Measurements from ENCODE around the gene SFN.
"Not testable (repeated sequence)": the region's sequence is repeated elsewhere in the genome, so short reads cannot be mapped to it uniquely, and the experiment has no call there.

The SFN gene

GRCh38 chr1:26874896-26875295 lies 11.9 kb downstream of the SFN start:
- Histone ChIP-seq H3F3A (ENCODE audit: control insufficient read depth, insufficient read depth) (peaks cover 7% of the 10 kb centered on the region; the same call in 1 of the 2 replicates), H3K9me3 (ENCODE audit: control insufficient read depth, insufficient read depth, low read length) (no peaks in the 10 kb centered on the region), H3K4me2 (ENCODE audit: low read length) (no peak overlapping the region), H3K36me3 (ENCODE audit: control insufficient read depth, low read length) (peaks cover 26% of the 10 kb centered on the region), H3K27ac (ENCODE audit: low read depth, low read length) (no peak overlapping the region), H4K20me1 (ENCODE audit: control insufficient read depth, insufficient read depth, low read depth, low read length) (no peaks in the 10 kb centered on the region), H3K4me3 (ENCODE audit: low read length) (no peak overlapping the region), H3K27me3 (ENCODE audit: control insufficient read depth, low read length) (no peaks in the 10 kb centered on the region), H3K9me2 (replicated peaks; ENCODE audit: control insufficient read depth, low read length) (no peaks in the 10 kb centered on the region), H3K79me2 (ENCODE audit: control insufficient read depth, low read length) (no peaks in the 10 kb centered on the region), H3K4me1 (ENCODE audit: control insufficient read depth, low read length) (peaks cover 5% of the 10 kb centered on the region)
- TF ChIP-seq CTCF (IDR thresholded peaks at IDR 0.05; ENCODE audit: low read depth, low read length, poor library complexity, severe bottlenecking): no peak
- no peak for TF ChIP-seq EZH2phosphoT487 (IDR thresholded peaks at IDR 0.05; ENCODE audit: borderline replicate concordance, low read length)

- no peak overlapping the region for H3K27ac ChIP-seq (ENCODE audit: low read depth, low read length)
Observed at GRCh38 chr1:26877326-26877725, 14.4 kb downstream of the SFN start.

GRCh38 chr1:26879793-26880192 lies 16.8 kb downstream of the SFN start:
- no peaks in the 10 kb centered on the region for H3K27me3 ChIP-seq (ENCODE audit: control insufficient read depth, low read length)
- peaks cover 5% of the 10 kb centered on the region for H3K4me1 ChIP-seq (ENCODE audit: control insufficient read depth, low read length)
- H3K4me3 ChIP-seq (ENCODE audit: low read length): no peak overlapping the region
- H3K9me3 ChIP-seq (ENCODE audit: control insufficient read depth, insufficient read depth, low read length): no peaks in the 10 kb centered on the region
- peaks cover 7% of the 10 kb centered on the region; the same call in 1 of the 2 replicates for H3F3A ChIP-seq (ENCODE audit: control insufficient read depth, insufficient read depth)
- TF ChIP-seq EZH2phosphoT487 (IDR thresholded peaks at IDR 0.05; ENCODE audit: borderline replicate concordance, low read length) (no peak), CTCF (IDR thresholded peaks at IDR 0.05; ENCODE audit: low read depth, low read length, poor library complexity, severe bottlenecking) (no peak)
- H3K27ac ChIP-seq (ENCODE audit: low read depth, low read length): no peak overlapping the region
- H3K79me2 ChIP-seq (ENCODE audit: control insufficient read depth, low read length): no peaks in the 10 kb centered on the region; the same call in 1 of the 2 replicates
- no peak overlapping the region for H3K4me2 ChIP-seq (ENCODE audit: low read length)
- no peaks in the 10 kb centered on the region for H4K20me1 ChIP-seq (ENCODE audit: control insufficient read depth, insufficient read depth, low read depth, low read length)
- no peaks in the 10 kb centered on the region for H3K9me2 ChIP-seq (replicated peaks; ENCODE audit: control insufficient read depth, low read length)
- peaks cover 70% of the 10 kb centered on the region for H3K36me3 ChIP-seq (ENCODE audit: control insufficient read depth, low read length)

More at GRCh38 chr1:26877326-26877725, 14.4 kb downstream of the SFN start:
- no peak for TF ChIP-seq CTCF (IDR thresholded peaks at IDR 0.05; ENCODE audit: low read depth, low read length, poor library complexity, severe bottlenecking)
- TF ChIP-seq EZH2phosphoT487 (IDR thresholded peaks at IDR 0.05; ENCODE audit: borderline replicate concordance, low read length): no peak
- H4K20me1 ChIP-seq (ENCODE audit: control insufficient read depth, insufficient read depth, low read depth, low read length): no peaks in the 10 kb centered on the region
- H3K79me2 ChIP-seq (ENCODE audit: control insufficient read depth, low read length): no peaks in the 10 kb centered on the region
- no peaks in the 10 kb centered on the region for H3K9me2 ChIP-seq (replicated peaks; ENCODE audit: control insufficient read depth, low read length)
- no peak overlapping the region for H3K4me3 ChIP-seq (ENCODE audit: low read length)
- H3K4me1 ChIP-seq (ENCODE audit: control insufficient read depth, low read length): peaks cover 5% of the 10 kb centered on the region
- no peaks in the 10 kb centered on the region for H3K9me3 ChIP-seq (ENCODE audit: control insufficient read depth, insufficient read depth, low read length)
- H3F3A ChIP-seq (ENCODE audit: control insufficient read depth, insufficient read depth): peaks cover 7% of the 10 kb centered on the region; the same call in 1 of the 2 replicates
- peaks cover 46% of the 10 kb centered on the region for H3K36me3 ChIP-seq (ENCODE audit: control insufficient read depth, low read length)
- H3K27me3 ChIP-seq (ENCODE audit: control insufficient read depth, low read length): no peaks in the 10 kb centered on the region
- H3K4me2 ChIP-seq (ENCODE audit: low read length): no peak overlapping the region

DNA sequence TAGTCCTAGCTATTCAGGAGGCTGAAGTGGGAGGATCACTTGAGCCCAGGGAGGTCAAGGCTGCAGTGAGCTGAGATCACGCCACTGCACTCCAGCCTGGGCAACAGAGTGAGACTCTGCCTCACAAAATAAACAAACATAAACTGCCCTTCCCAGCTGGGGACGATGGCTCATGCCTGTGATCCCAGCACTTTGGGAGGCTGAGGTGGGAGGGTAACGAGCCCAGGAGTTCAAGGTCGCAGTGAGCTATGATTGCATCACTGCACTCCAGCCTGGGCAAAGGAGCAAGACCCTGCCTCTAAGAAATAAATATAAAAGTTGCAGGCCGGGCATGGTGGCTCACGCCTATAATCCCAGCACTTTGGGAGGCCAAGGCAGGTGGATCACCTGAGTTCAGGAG lies 18.7 kb downstream of the SFN start:
- H3K36me3 ChIP-seq (ENCODE audit: control insufficient read depth, low read length): peaks cover 84% of the 10 kb centered on the region
- not testable (repeated sequence) for H3K27ac ChIP-seq (ENCODE audit: low read depth, low read length); H3K9me2 ChIP-seq (replicated peaks; ENCODE audit: control insufficient read depth, low read length)

More for the DNA sequence above, 18.7 kb downstream of the SFN start:
- H3F3A ChIP-seq (ENCODE audit: control insufficient read depth, insufficient read depth); H3K4me2 ChIP-seq (ENCODE audit: low read length); H4K20me1 ChIP-seq (ENCODE audit: control insufficient read depth, insufficient read depth, low read depth, low read length); H3K27me3 ChIP-seq (ENCODE audit: control insufficient read depth, low read length); H3K4me1 ChIP-seq (ENCODE audit: control insufficient read depth, low read length); H3K9me3 ChIP-seq (ENCODE audit: control insufficient read depth, insufficient read depth, low read length); H3K79me2 ChIP-seq (ENCODE audit: control insufficient read depth, low read length); H3K4me3 ChIP-seq (ENCODE audit: low read length): not testable (repeated sequence)

All from DOHH2 (cell line).